Measurements from ENCODE around the gene CCDC51.

CCDC51 gene

GRCh38 chr3:48435774-48436476 is 4.0 kb downstream of the CCDC51 start:
- ATAC-seq, result peak; percentile 66
- TF ChIP-seq CREB5 (CRISPR knock-in tag; IDR thresholded peaks at IDR 0.05; ENCODE audit: low read depth) (no peak), ARNTL (CRISPR knock-in tag; IDR thresholded peaks at IDR 0.05; ENCODE audit: borderline replicate concordance, low read depth) (no peak), CSRNP3 (CRISPR knock-in tag; IDR thresholded peaks at IDR 0.05) (no peak), ZNF8 (CRISPR knock-in tag; IDR thresholded peaks at IDR 0.05) (no peak), BACH2 (CRISPR knock-in tag; IDR thresholded peaks at IDR 0.05; ENCODE audit: borderline replicate concordance) (no peak), TSHZ2 (CRISPR knock-in tag; IDR thresholded peaks at IDR 0.05) (no peak), ZNF70 (CRISPR knock-in tag; IDR thresholded peaks at IDR 0.05) (no peak), OSR1 (CRISPR knock-in tag; IDR thresholded peaks at IDR 0.05) (no peak), CSDC2 (CRISPR knock-in tag; IDR thresholded peaks at IDR 0.05) (no peak), ZNF565 (CRISPR knock-in tag; conservative IDR thresholded peaks at IDR 0.05; ENCODE audit: low read depth) (no peak), ZC3H10 (CRISPR knock-in tag; IDR thresholded peaks at IDR 0.05) (no peak), ZFP3 (CRISPR knock-in tag; IDR thresholded peaks at IDR 0.05) (no peak), ZFP30 (CRISPR knock-in tag; IDR thresholded peaks at IDR 0.05) (no peak), SNAI2 (CRISPR knock-in tag; IDR thresholded peaks at IDR 0.05) (no peak), ESRRG (CRISPR knock-in tag; IDR thresholded peaks at IDR 0.05) (no peak), PPARA (CRISPR knock-in tag; IDR thresholded peaks at IDR 0.05; ENCODE audit: borderline replicate concordance) (no peak), TCF4 (CRISPR knock-in tag; IDR thresholded peaks at IDR 0.05; ENCODE audit: borderline replicate concordance) (no peak), PATZ1 (CRISPR knock-in tag; IDR thresholded peaks at IDR 0.05; ENCODE audit: borderline replicate concordance) (no peak), POU6F1 (CRISPR knock-in tag; IDR thresholded peaks at IDR 0.05; ENCODE audit: borderline replicate concordance, low read depth) (no peak)

- ATAC-seq, result no peak
- TF ChIP-seq ARNTL (CRISPR knock-in tag; IDR thresholded peaks at IDR 0.05; ENCODE audit: borderline replicate concordance, low read depth) (no peak), CSDC2 (CRISPR knock-in tag; IDR thresholded peaks at IDR 0.05) (no peak), SNAI2 (CRISPR knock-in tag; IDR thresholded peaks at IDR 0.05) (no peak), ESRRG (CRISPR knock-in tag; IDR thresholded peaks at IDR 0.05) (no peak), ZNF70 (CRISPR knock-in tag; IDR thresholded peaks at IDR 0.05) (no peak)
These were observed 4.7 kb downstream of the CCDC51 start for GRCh38 chr3:48435223-48435595.

- TF ChIP-seq ZNF565 (CRISPR knock-in tag; conservative IDR thresholded peaks at IDR 0.05; ENCODE audit: low read depth), result no peak
- no peak for TF ChIP-seq CREB5 (CRISPR knock-in tag; IDR thresholded peaks at IDR 0.05; ENCODE audit: low read depth)
- TF ChIP-seq TSHZ2 (CRISPR knock-in tag; IDR thresholded peaks at IDR 0.05), result no peak
- TF ChIP-seq OSR1 (CRISPR knock-in tag; IDR thresholded peaks at IDR 0.05), result no peak
- no peak for TF ChIP-seq ZFP30 (CRISPR knock-in tag; IDR thresholded peaks at IDR 0.05)
- TF ChIP-seq BACH2 (CRISPR knock-in tag; IDR thresholded peaks at IDR 0.05; ENCODE audit: borderline replicate concordance), result no peak
- no peak for TF ChIP-seq GLIS3 (CRISPR knock-in tag; IDR thresholded peaks at IDR 0.05)
- no peak for TF ChIP-seq ESRRG (CRISPR knock-in tag; IDR thresholded peaks at IDR 0.05)
- TF ChIP-seq TCF4 (CRISPR knock-in tag; IDR thresholded peaks at IDR 0.05; ENCODE audit: borderline replicate concordance), result no peak
- no peak for TF ChIP-seq TOX (CRISPR knock-in tag; IDR thresholded peaks at IDR 0.05; ENCODE audit: borderline replicate concordance)
- no peak for TF ChIP-seq ARNTL (CRISPR knock-in tag; IDR thresholded peaks at IDR 0.05; ENCODE audit: borderline replicate concordance, low read depth)
- ATAC-seq, result no peak
These were observed 5.2 kb downstream of the CCDC51 start for GRCh38 chr3:48434591-48435222.

Data from SK-N-SH treated with all-trans-retinoic acid at 6 μM for 48 hours (cell line).